Measurements from ENCODE around the gene SLC22A4.

DNA sequence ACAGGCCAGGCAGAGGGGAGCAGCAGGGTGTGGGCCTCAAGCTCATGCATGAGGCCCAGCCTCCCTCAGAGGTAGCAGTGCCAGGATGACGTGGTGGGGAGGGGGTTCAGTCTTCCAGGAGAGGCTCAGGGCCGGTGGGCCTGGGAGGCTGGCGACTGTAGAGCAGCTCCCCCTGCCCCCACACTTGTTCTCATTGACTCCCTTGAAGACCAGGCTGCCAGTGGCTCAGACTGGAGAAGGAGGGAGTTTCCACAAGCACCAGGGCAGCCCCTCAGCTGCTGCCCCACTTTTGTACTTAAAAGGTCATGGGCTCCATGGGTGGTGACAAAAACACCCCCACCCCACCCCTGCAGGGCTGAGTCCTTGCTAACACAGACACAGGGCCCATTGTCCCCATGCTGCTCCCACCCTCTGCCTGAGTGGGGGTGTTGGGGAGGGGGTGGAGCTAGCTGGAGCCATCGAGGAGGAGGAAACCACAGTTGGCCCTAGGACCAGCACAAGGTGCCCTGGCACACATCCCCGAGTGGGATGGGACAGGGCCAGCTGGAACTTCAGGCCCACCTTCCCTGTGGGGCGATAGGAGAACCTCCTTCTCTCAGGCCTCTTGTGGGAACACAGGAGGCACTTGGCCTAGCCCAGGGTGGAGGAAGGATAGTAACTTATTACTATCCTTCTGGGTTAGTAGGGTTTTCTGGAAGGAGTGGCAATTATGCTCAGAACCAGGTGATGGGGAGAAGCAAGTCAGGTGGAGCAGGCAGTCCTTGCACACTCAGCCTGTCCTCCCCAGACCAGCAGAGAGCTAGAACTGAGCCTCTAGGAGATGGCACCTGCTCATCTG, 26.0 kb upstream of the SLC22A4 start:
- TF ChIP-seq EZH2 (optimal IDR thresholded peaks at IDR 0.05; ENCODE audit: low read depth, low read length), result no peak
- TF ChIP-seq, protein P1, sequence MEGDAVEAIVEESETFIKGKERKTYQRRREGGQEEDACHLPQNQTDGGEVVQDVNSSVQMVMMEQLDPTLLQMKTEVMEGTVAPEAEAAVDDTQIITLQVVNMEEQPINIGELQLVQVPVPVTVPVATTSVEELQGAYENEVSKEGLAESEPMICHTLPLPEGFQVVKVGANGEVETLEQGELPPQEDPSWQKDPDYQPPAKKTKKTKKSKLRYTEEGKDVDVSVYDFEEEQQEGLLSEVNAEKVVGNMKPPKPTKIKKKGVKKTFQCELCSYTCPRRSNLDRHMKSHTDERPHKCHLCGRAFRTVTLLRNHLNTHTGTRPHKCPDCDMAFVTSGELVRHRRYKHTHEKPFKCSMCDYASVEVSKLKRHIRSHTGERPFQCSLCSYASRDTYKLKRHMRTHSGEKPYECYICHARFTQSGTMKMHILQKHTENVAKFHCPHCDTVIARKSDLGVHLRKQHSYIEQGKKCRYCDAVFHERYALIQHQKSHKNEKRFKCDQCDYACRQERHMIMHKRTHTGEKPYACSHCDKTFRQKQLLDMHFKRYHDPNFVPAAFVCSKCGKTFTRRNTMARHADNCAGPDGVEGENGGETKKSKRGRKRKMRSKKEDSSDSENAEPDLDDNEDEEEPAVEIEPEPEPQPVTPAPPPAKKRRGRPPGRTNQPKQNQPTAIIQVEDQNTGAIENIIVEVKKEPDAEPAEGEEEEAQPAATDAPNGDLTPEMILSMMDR (IDR thresholded peaks at IDR 0.05; ENCODE audit: low read length), result no peak
- no peak for TF ChIP-seq EZH2phosphoT487 (IDR thresholded peaks at IDR 0.05; ENCODE audit: low read length)

All from MM.1S (cell line).